T-helper 17 cell (primary cell): ENCODE results near the gene USP46. TPM values are rescaled to one million over a fixed set of nuclear protein-coding genes. Genes with fewer than 3 reads are reported as not detected.

Experiments used
- ATAC-seq: fragments of 150-1000 bp; cut with Tn5 transposase; 2 replicates; pipeline ENCODE4 v1.10.0; 2021; ENCODE audit warnings: mild to moderate bottlenecking, moderate library complexity
- DNase-seq, 3 donors: peaks; one replicate each; pipeline versions ENCODE4 v3.0.0 to v3.0.0-alpha.2; 2020 to 2021
- H3K9me3 ChIP-seq: one replicate; pipeline ENCODE4 v1.7.0; 2013; ENCODE audit warnings: low read length, mild to moderate bottlenecking; ENCODE audit not compliant: control insufficient read depth, poor library complexity, severe bottlenecking
- H3K27ac Mint-ChIP-seq: one replicate; pipeline ENCODE4 v1.8.0; 2022; ENCODE audit warnings: mild to moderate bottlenecking, moderate library complexity, mixed read lengths
- H3K27me3 Mint-ChIP-seq: one replicate; pipeline ENCODE4 v1.8.0; 2022; ENCODE audit warnings: mixed read lengths
- H3K36me3 Mint-ChIP-seq: one replicate; pipeline ENCODE4 v1.8.0; 2022; ENCODE audit warnings: low read depth, mixed read lengths
- H3K4me1 Mint-ChIP-seq: one replicate; pipeline ENCODE4 v1.8.0; 2022; ENCODE audit warnings: mild to moderate bottlenecking, mixed read lengths
- H3K4me3 Mint-ChIP-seq: one replicate; pipeline ENCODE4 v1.8.0; 2022; ENCODE audit warnings: mild to moderate bottlenecking, moderate library complexity, mixed read lengths
- total RNA-seq, 4 donors: library from RNA in 2 of 4; stranded (reverse) in 2 of 4; gene quantifications; one replicate each; pipeline ENCODE4 v1.2.3 and lab custom pipeline; 2022 to 2026

Gene USP46
- total RNA-seq, 2 donors from 2014 or later: 22.5 to 24.0 TPM

- no peaks in the 10 kb centered on the region for H3K9me3 ChIP-seq
- Mint-ChIP-seq H3K4me1 (peaks cover 51% of the 10 kb centered on the region), H3K27ac (no peak overlapping the region), H3K4me3 (no peak overlapping the region), H3K27me3 (no peaks in the 10 kb centered on the region), H3K36me3 (peaks cover under 1% of the 10 kb centered on the region)
- no peak for ATAC-seq
- DNase-seq: no peak
These were observed 12.4 kb downstream of the USP46 start for GRCh38 chr4:52646741-52647140.

- ATAC-seq: no peak
- H3K36me3 Mint-ChIP-seq: no peaks in the 10 kb centered on the region
These were observed 13.0 kb downstream of the USP46 start for GRCh38 chr4:52646096-52646495.

GRCh38 chr4:52645300-52645699 lies 13.8 kb downstream of the USP46 start:
- no peak for ATAC-seq
- Mint-ChIP-seq H3K27ac (no peak overlapping the region), H3K27me3 (no peaks in the 10 kb centered on the region), H3K36me3 (no peaks in the 10 kb centered on the region), H3K4me3 (no peak overlapping the region), H3K4me1 (peaks cover 58% of the 10 kb centered on the region)
- DNase-seq: no peak
- H3K9me3 ChIP-seq: no peaks in the 10 kb centered on the region

More at GRCh38 chr4:52646096-52646495, 13.0 kb downstream of the USP46 start:
- DNase-seq: no peak
- H3K4me1 Mint-ChIP-seq: peaks cover 55% of the 10 kb centered on the region
- H3K27me3 Mint-ChIP-seq: no peaks in the 10 kb centered on the region
- H3K27ac Mint-ChIP-seq: no peak overlapping the region
- no peaks in the 10 kb centered on the region for H3K9me3 ChIP-seq
- peak overlapping the region; percentile 52 for H3K4me3 Mint-ChIP-seq

GRCh38 chr4:52643785-52644244 lies 15.3 kb downstream of the USP46 start:
- H3K9me3 ChIP-seq: no peaks in the 10 kb centered on the region
- H3K27me3 Mint-ChIP-seq: no peaks in the 10 kb centered on the region
- H3K27ac Mint-ChIP-seq: no peak overlapping the region
- no peaks in the 10 kb centered on the region for H3K36me3 Mint-ChIP-seq
- H3K4me1 Mint-ChIP-seq: peaks cover 50% of the 10 kb centered on the region
- DNase-seq: no peak
- H3K4me3 Mint-ChIP-seq: no peak overlapping the region
- no peak for ATAC-seq

GRCh38 chr4:52643190-52643589 lies 15.9 kb downstream of the USP46 start:
- no peaks in the 10 kb centered on the region for H3K9me3 ChIP-seq
- no peak overlapping the region for H3K27ac Mint-ChIP-seq
- peak overlapping the region; percentile 19 for H3K4me3 Mint-ChIP-seq
- DNase-seq (no peak), ATAC-seq (no peak)
- H3K27me3 Mint-ChIP-seq: no peaks in the 10 kb centered on the region
- H3K36me3 Mint-ChIP-seq: no peaks in the 10 kb centered on the region
- H3K4me1 Mint-ChIP-seq: peaks cover 52% of the 10 kb centered on the region

GRCh38 chr4:52641854-52642563 lies 17.1 kb downstream of the USP46 start:
- no peaks in the 10 kb centered on the region for H3K36me3 Mint-ChIP-seq
- peaks cover 51% of the 10 kb centered on the region for H3K4me1 Mint-ChIP-seq
- no peaks in the 10 kb centered on the region for H3K9me3 ChIP-seq
- ATAC-seq (no peak), DNase-seq (no peak)
- peak overlapping the region; percentile 24 for H3K27ac Mint-ChIP-seq
- no peaks in the 10 kb centered on the region for H3K27me3 Mint-ChIP-seq
- no peak overlapping the region for H3K4me3 Mint-ChIP-seq

GRCh38 chr4:52640808-52641565 lies 18.1 kb downstream of the USP46 start:
- ATAC-seq: no peak
- H3K27ac Mint-ChIP-seq: peak overlapping the region; percentile 1
- DNase-seq: no peak
- peak overlapping the region; percentile 19 for H3K4me3 Mint-ChIP-seq
- no peaks in the 10 kb centered on the region for H3K27me3 Mint-ChIP-seq
- peaks cover 48% of the 10 kb centered on the region for H3K4me1 Mint-ChIP-seq
- no peaks in the 10 kb centered on the region for H3K36me3 Mint-ChIP-seq
- H3K9me3 ChIP-seq: no peaks in the 10 kb centered on the region

- Mint-ChIP-seq H3K27ac (no peak overlapping the region), H3K27me3 (no peaks in the 10 kb centered on the region), H3K36me3 (no peaks in the 10 kb centered on the region), H3K4me3 (no peak overlapping the region), H3K4me1 (peaks cover 47% of the 10 kb centered on the region)
- no peaks in the 10 kb centered on the region for H3K9me3 ChIP-seq
- DNase-seq: no peak
- ATAC-seq: no peak
These were observed 20.4 kb downstream of the USP46 start for GRCh38 chr4:52638717-52639116.

GRCh38 chr4:52637116-52637515 lies 22.0 kb downstream of the USP46 start:
- no peaks in the 10 kb centered on the region for H3K9me3 ChIP-seq
- Mint-ChIP-seq H3K27me3 (no peaks in the 10 kb centered on the region), H3K27ac (no peak overlapping the region), H3K36me3 (no peaks in the 10 kb centered on the region), H3K4me1 (peaks cover 40% of the 10 kb centered on the region), H3K4me3 (no peak overlapping the region)
- ATAC-seq: no peak
- no peak for DNase-seq

- no peaks in the 10 kb centered on the region for H3K36me3 Mint-ChIP-seq
- H3K27me3 Mint-ChIP-seq: no peaks in the 10 kb centered on the region
- DNase-seq (no peak), ATAC-seq (no peak)
- H3K4me3 Mint-ChIP-seq: no peak overlapping the region
- H3K27ac Mint-ChIP-seq: no peak overlapping the region
- H3K9me3 ChIP-seq: no peaks in the 10 kb centered on the region
- peaks cover 28% of the 10 kb centered on the region for H3K4me1 Mint-ChIP-seq
These were observed 23.5 kb downstream of the USP46 start for GRCh38 chr4:52635560-52635959.

GRCh38 chr4:52635130-52635529 lies 24.0 kb downstream of the USP46 start:
- no peaks in the 10 kb centered on the region for H3K27me3 Mint-ChIP-seq
- no peaks in the 10 kb centered on the region for H3K36me3 Mint-ChIP-seq
- peaks cover 28% of the 10 kb centered on the region for H3K4me1 Mint-ChIP-seq
- DNase-seq (no peak), ATAC-seq (no peak)
- H3K9me3 ChIP-seq: no peaks in the 10 kb centered on the region
- H3K4me3 Mint-ChIP-seq: no peak overlapping the region
- H3K27ac Mint-ChIP-seq: no peak overlapping the region

GRCh38 chr4:52633846-52634245 lies 25.3 kb downstream of the USP46 start:
- no peaks in the 10 kb centered on the region for H3K9me3 ChIP-seq
- ATAC-seq (no peak), DNase-seq (no peak)
- Mint-ChIP-seq H3K27ac (no peak overlapping the region), H3K27me3 (no peaks in the 10 kb centered on the region), H3K36me3 (peaks cover 3% of the 10 kb centered on the region), H3K4me1 (peaks cover 32% of the 10 kb centered on the region), H3K4me3 (no peak overlapping the region)

- peaks cover 11% of the 10 kb centered on the region for H3K36me3 Mint-ChIP-seq
- no peaks in the 10 kb centered on the region for H3K9me3 ChIP-seq
- no peaks in the 10 kb centered on the region for H3K27me3 Mint-ChIP-seq
- DNase-seq: no peak
- H3K4me1 Mint-ChIP-seq: peaks cover 14% of the 10 kb centered on the region
- ATAC-seq: no peak
- H3K27ac Mint-ChIP-seq: no peak overlapping the region
- H3K4me3 Mint-ChIP-seq: no peak overlapping the region
These were observed 30.1 kb downstream of the USP46 start for GRCh38 chr4:52628974-52629373.
